Sigmoid colon (tissue), 7 donors: Measurements from ENCODE around the gene LTBP1. TPM values are rescaled to one million over a fixed set of nuclear protein-coding genes. Genes with fewer than 3 reads are reported as not detected.

ENCODE experiments used
- DNase-seq: peaks from one replicate; pipeline ENCODE4 v3.0.0-alpha.2; 2019
- H3K27ac ChIP-seq, 4 donors: fragments of 200-600 bp; sonication (generic); one replicate each; pipeline ENCODE4 v1.5.1; 2016 to 2019; ENCODE audit warnings: mild to moderate bottlenecking in 1 of 4
- H3K27me3 ChIP-seq, 3 donors: fragments of 200-600 bp; sonication (generic); one replicate each; pipeline ENCODE4 v1.5.1; 2019; ENCODE audit warnings: mild to moderate bottlenecking in 1 of 3
- H3K36me3 ChIP-seq, 4 donors: fragments of 200-600 bp; sonication (generic); one replicate each; pipeline ENCODE4 v1.5.1; 2016 to 2019
- H3K4me1 ChIP-seq, 4 donors: fragments of 200-600 bp; sonication (generic); one replicate each; pipeline ENCODE4 v1.5.1; 2017 to 2019
- H3K4me3 ChIP-seq, 4 donors: fragments of 200-600 bp; sonication (generic); one replicate each; pipeline ENCODE4 v1.5.1; 2017 to 2019; ENCODE audit warnings: mild to moderate bottlenecking in 2 of 4, moderate library complexity in 1 of 4
- H3K9me3 ChIP-seq, 4 donors: fragments of 200-600 bp in 3 of 4; sonication (generic) in 3 of 4; one replicate each; pipeline versions ENCODE4 v1.5.1 to v1.6.1; 2013 to 2019
- EP300 ChIP-seq, 4 donors: sonication (generic); formaldehyde crosslinking; IDR thresholded peaks; one replicate each; pipeline ENCODE4 v1.6.1; 2017; ENCODE audit warnings: antibody characterized with exemption in 4 of 4
- POLR2A ChIP-seq, 2 donors: fragments of 450-650 bp; IDR thresholded peaks; one replicate each; pipeline ENCODE4 v1.6.1; 2016; ENCODE audit warnings: antibody characterized with exemption in 2 of 2, mild to moderate bottlenecking in 2 of 2, moderate library complexity in 2 of 2
- POLR2AphosphoS5 ChIP-seq, 4 donors: sonication (generic); formaldehyde crosslinking; IDR thresholded peaks; one replicate each; pipeline ENCODE4 v1.6.1; 2017; ENCODE audit warnings: antibody characterized with exemption in 4 of 4
- WGBS, 2 donors: extraction: QIAGEN DNeasy Blood & Tissue Kit; methylation state at CpG; one replicate each; pipeline ENCODE4 v1.1.7; 2013; 5-methylcytosine and 5-hydroxymethylcytosine counted together
- intact Hi-C: fragments of 100-400 bp; cut with DNase I; formaldehyde crosslinking; loops from one replicate; pipeline ENCODE4 v1.15.1; 2023
- polyA plus RNA-seq, 3 donors: library from polyadenylated mRNA; stranded (reverse); fragments of 200-250 nt; gene quantifications; one replicate each; pipeline ENCODE4 v1.2.3, GENCODE V29; 2013
- total RNA-seq, 4 donors: library from RNA; depleted of rRNA; stranded (reverse); fragments of >200 nt; gene quantifications; one replicate each; pipeline ENCODE4 v1.1.0, GENCODE V29; 2016
- TF ChIP-seq, protein P1 (sequence below), 4 experiments: fragments of 450-650 bp in 3 of 4; fragments of 200-600 bp in 1 of 4; IDR thresholded peaks; one replicate each; pipeline ENCODE4 v1.5.1; 2016 to 2019; ENCODE audit warnings: antibody characterized with exemption in 4 of 4, mild to moderate bottlenecking in 3 of 4, moderate library complexity in 2 of 4
- donor health status: healthy with polysubstance abuse.
- donor health status: Bipolar disorder and iron deficiency.
- donor health status: healthy.

The LTBP1 gene
- total and polyA plus RNA-seq, 7 donors: 3.0 to 102 (median 34.2) TPM

DNA sequence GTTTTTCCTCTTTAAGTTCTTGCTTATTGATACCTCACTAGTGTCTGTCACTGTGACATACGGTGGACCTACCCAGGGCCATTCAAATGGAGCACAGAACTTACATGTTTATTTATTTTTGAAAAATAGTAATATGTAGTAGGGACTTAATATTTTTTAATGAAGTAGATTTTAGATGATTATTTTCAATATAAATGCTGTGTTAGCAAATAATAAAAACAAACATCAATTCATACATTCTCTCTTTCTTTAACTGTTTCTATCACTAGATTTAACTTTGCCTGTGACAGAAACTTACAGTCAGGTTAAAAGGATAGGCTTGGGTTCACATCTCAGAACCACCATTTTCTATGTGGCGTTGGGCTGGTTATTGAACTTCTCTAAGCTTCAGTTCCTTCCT is 345.3 kb downstream of the LTBP1 start:
- intact Hi-C loops: no loop called here
- Histone ChIP-seq H3K27ac (peak overlapping the region; percentile 60 to 82 (median 76)), H3K4me3 (peak overlapping the region in 3 of 4 donors; percentile 28 to 30 (median 29)), H3K4me1 (peaks cover 0 to 47% (median 29%) of the 10 kb centered on the region in 4 donors), H3K36me3 (no peaks in the 10 kb centered on the region), H3K9me3 (no peaks in the 10 kb centered on the region), H3K27me3 (no peaks in the 10 kb centered on the region)
- DNase-seq: no peak
- WGBS, 2 donors: 62 to 80% methylated on average over 2 of the region's 2 CpGs
- TF ChIP-seq, protein P1, sequence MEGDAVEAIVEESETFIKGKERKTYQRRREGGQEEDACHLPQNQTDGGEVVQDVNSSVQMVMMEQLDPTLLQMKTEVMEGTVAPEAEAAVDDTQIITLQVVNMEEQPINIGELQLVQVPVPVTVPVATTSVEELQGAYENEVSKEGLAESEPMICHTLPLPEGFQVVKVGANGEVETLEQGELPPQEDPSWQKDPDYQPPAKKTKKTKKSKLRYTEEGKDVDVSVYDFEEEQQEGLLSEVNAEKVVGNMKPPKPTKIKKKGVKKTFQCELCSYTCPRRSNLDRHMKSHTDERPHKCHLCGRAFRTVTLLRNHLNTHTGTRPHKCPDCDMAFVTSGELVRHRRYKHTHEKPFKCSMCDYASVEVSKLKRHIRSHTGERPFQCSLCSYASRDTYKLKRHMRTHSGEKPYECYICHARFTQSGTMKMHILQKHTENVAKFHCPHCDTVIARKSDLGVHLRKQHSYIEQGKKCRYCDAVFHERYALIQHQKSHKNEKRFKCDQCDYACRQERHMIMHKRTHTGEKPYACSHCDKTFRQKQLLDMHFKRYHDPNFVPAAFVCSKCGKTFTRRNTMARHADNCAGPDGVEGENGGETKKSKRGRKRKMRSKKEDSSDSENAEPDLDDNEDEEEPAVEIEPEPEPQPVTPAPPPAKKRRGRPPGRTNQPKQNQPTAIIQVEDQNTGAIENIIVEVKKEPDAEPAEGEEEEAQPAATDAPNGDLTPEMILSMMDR (IDR thresholded peaks at IDR 0.05): no peak
- TF ChIP-seq POLR2A (IDR thresholded peaks at IDR 0.05) (no peak), POLR2AphosphoS5 (IDR thresholded peaks at IDR 0.05) (no peak), EP300 (IDR thresholded peaks at IDR 0.05) (no peak)

DNA sequence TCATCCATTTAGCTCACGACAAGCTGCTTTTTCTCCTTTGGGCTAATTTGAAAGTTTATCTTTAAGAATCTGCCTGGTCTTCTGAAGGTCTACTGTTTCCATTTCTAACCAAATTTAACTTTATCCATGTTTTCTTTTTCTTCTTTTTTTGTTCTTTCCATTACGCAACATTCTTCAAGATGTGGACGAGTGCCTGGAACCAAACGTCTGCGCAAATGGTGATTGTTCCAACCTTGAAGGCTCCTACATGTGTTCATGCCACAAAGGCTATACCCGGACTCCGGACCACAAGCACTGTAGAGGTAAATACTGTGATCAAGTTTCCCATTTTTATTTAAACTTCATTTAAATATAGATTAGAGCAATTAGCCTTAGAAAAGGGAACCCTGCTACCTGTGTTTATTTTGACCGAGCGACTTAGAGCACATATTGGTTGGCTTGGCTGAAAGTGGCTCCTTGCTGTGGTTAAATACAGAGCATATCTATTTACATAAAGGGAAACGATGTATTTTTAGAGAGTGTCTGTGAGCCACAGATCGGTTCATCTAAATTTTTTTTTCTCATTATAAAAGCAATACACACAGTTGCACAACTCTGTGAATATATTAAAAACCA is 346.3 kb downstream of the LTBP1 start:
- intact Hi-C loops: no loop called here
- WGBS, 2 donors: 80 to 84% methylated on average over 11 of the region's 11 CpGs
- no peaks in the 10 kb centered on the region for H3K27me3 ChIP-seq
- no peak overlapping the region for H3K4me3 ChIP-seq
- DNase-seq: no peak
- H3K27ac ChIP-seq: peak overlapping the region; percentile 60 to 82 (median 76)
- H3K9me3 ChIP-seq: no peaks in the 10 kb centered on the region
- H3K36me3 ChIP-seq: no peaks in the 10 kb centered on the region
- TF ChIP-seq EP300 (IDR thresholded peaks at IDR 0.05) (no peak), POLR2AphosphoS5 (IDR thresholded peaks at IDR 0.05) (no peak)
- TF ChIP-seq, protein P1 (IDR thresholded peaks at IDR 0.05): no peak
- peaks cover 0 to 56% (median 34%) of the 10 kb centered on the region in 4 donors for H3K4me1 ChIP-seq

- Histone ChIP-seq H3K27ac (peak overlapping the region in 3 of 4 donors; percentile 45 to 64 (median 61)), H3K4me1 (peaks cover 0 to 39% (median 19%) of the 10 kb centered on the region in 4 donors), H3K36me3 (peaks cover 0 to 5% (median 0%) of the 10 kb centered on the region in 4 donors), H3K9me3 (no peaks in the 10 kb centered on the region), H3K4me3 (no peak overlapping the region), H3K27me3 (no peaks in the 10 kb centered on the region)
- WGBS, 2 donors: 81 to 85% methylated on average over 3 of the region's 3 CpGs
- DNase-seq: no peak
- intact Hi-C loops: no loop called here
- TF ChIP-seq POLR2AphosphoS5 (IDR thresholded peaks at IDR 0.05): peak in 3 of 4 donors; percentile 51 to 69 (median 67)
- TF ChIP-seq, protein P1 (IDR thresholded peaks at IDR 0.05): no peak
Measured at GRCh38 chr2:33298233-33298632, 351.5 kb downstream of the LTBP1 start.

DNA sequence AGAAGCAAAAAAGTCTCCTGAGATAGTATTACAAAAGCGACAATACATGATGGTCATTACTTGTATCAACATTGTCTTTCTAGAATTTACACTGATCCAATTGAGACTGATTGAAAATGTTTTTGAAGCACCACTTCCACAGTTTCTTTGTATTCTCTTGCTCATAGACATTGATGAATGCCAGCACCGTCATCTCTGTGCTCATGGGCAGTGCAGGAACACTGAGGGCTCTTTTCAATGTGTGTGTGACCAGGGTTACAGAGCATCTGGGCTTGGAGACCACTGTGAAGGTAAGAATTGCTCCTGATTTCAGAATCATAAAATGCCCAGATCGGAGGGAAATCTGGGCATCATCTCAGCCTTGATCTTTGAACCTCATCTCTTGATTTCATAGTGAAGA is 354.6 kb downstream of the LTBP1 start:
- TF ChIP-seq POLR2A (IDR thresholded peaks at IDR 0.05): no peak
- TF ChIP-seq POLR2AphosphoS5 (IDR thresholded peaks at IDR 0.05): no peak
- TF ChIP-seq, protein P1 (IDR thresholded peaks at IDR 0.05): no peak
- TF ChIP-seq EP300 (IDR thresholded peaks at IDR 0.05): no peak
- no peak overlapping the region for H3K27ac ChIP-seq
- H3K36me3 ChIP-seq: peaks cover 0 to 9% (median 0%) of the 10 kb centered on the region in 4 donors
- no peaks in the 10 kb centered on the region for H3K9me3 ChIP-seq
- no peaks in the 10 kb centered on the region for H3K27me3 ChIP-seq
- 88 to 93% methylated on average over 3 of the region's 3 CpGs for WGBS, 2 donors
- H3K4me1 ChIP-seq: peaks cover 0 to 50% (median 27%) of the 10 kb centered on the region in 4 donors
- H3K4me3 ChIP-seq: no peak overlapping the region
- no peak for DNase-seq
- intact Hi-C loops: no loop called here

DNA sequence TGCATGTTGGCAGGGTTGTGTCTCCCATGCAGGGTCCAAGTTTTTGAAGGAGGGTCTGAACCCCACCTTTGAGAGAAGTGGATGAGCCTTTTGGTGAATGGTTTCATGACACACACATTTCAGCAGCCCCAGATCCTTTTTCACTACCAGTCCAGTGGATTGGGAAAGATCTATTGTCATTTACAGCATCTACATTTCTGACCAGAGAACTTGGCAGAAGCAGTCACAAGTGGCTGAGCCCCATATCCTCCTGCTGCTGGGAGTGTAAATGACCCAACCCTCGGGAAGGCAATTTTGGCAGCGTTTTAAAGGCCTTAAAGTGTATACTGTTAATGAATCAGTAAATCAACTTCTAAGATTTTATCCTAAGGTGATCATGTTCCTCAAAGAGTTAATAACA is 355.6 kb downstream of the LTBP1 start:
- intact Hi-C loops: no loop called here
- no peak for TF ChIP-seq POLR2AphosphoS5 (IDR thresholded peaks at IDR 0.05)
- Histone ChIP-seq H3K27me3 (no peaks in the 10 kb centered on the region), H3K4me1 (peaks cover 0 to 40% (median 23%) of the 10 kb centered on the region in 4 donors), H3K27ac (peak overlapping the region in 1 of 4 donors; percentile 28), H3K36me3 (peaks cover 0 to 9% (median 0%) of the 10 kb centered on the region in 4 donors), H3K9me3 (no peaks in the 10 kb centered on the region), H3K4me3 (no peak overlapping the region)
- WGBS, 2 donors: 18 to 62% methylated on average over 2 of the region's 2 CpGs
- DNase-seq: no peak
